ENCODE results near the gene CCNY.

DNA sequence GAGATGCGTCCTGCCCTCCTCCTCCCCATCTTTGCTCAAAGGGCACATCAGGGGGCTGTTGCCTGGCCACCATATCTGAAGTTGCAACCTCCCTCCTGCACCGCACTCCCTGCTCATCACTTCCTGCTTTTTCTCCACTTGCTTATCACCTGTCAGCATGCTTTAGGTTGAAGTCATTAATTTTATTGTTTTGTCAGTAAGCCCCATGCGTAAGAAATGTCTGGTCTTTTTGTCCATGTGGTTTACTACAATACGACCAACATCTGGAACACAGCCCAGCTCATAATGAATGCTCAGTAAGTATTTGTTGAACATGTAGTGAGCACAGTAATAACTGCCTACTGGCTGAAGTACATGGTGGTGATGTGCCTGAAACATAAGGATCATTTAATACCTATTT is 197.3 kb downstream of the CCNY start:
- TF ChIP-seq POLR2A (IDR thresholded peaks at IDR 0.05), result no peak
- TF ChIP-seq, protein P1, sequence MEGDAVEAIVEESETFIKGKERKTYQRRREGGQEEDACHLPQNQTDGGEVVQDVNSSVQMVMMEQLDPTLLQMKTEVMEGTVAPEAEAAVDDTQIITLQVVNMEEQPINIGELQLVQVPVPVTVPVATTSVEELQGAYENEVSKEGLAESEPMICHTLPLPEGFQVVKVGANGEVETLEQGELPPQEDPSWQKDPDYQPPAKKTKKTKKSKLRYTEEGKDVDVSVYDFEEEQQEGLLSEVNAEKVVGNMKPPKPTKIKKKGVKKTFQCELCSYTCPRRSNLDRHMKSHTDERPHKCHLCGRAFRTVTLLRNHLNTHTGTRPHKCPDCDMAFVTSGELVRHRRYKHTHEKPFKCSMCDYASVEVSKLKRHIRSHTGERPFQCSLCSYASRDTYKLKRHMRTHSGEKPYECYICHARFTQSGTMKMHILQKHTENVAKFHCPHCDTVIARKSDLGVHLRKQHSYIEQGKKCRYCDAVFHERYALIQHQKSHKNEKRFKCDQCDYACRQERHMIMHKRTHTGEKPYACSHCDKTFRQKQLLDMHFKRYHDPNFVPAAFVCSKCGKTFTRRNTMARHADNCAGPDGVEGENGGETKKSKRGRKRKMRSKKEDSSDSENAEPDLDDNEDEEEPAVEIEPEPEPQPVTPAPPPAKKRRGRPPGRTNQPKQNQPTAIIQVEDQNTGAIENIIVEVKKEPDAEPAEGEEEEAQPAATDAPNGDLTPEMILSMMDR (IDR thresholded peaks at IDR 0.05), result no peak
- TF ChIP-seq POLR2AphosphoS5 (IDR thresholded peaks at IDR 0.05), result no peak
- no peak for TF ChIP-seq EP300 (IDR thresholded peaks at IDR 0.05)

All from suprapubic skin (tissue), 4 donors.